Esophagus (tissue), 2 donors: ENCODE results near the gene HMCN2. TPM values are rescaled to one million over a fixed set of nuclear protein-coding genes. Genes with fewer than 3 reads are reported as not detected.

Experiments used
- H3K27ac ChIP-seq, 2 donors: one replicate each; pipeline ENCODE4 v1.5.1; 2013; ENCODE audit warnings: low read depth in 2 of 2, mild to moderate bottlenecking in 2 of 2, inconsistent platforms in 1 of 2, low read length in 1 of 2, moderate library complexity in 1 of 2
- H3K27me3 ChIP-seq, 2 donors: one replicate each; pipeline ENCODE4 v1.6.1; 2013; ENCODE audit warnings: low read length in 2 of 2, control low read depth in 1 of 2, mild to moderate bottlenecking in 1 of 2; ENCODE audit not compliant: insufficient read depth in 2 of 2, control insufficient read depth in 1 of 2
- H3K36me3 ChIP-seq, 2 donors: one replicate each; pipeline ENCODE4 v1.6.1; 2013; ENCODE audit warnings: low read length in 1 of 2; ENCODE audit not compliant: control insufficient read depth in 2 of 2, insufficient read depth in 2 of 2
- H3K4me1 ChIP-seq, 2 donors: one replicate each; pipeline ENCODE4 v1.6.1; 2013; ENCODE audit warnings: low read length in 1 of 2; ENCODE audit not compliant: control insufficient read depth in 2 of 2, insufficient read depth in 2 of 2
- H3K4me3 ChIP-seq, 2 donors: one replicate each; pipeline ENCODE4 v1.5.1; 2013; ENCODE audit warnings: low read length in 2 of 2, mild to moderate bottlenecking in 2 of 2, low read depth in 1 of 2, moderate library complexity in 1 of 2
- H3K9me3 ChIP-seq, 2 donors: one replicate each; pipeline ENCODE4 v1.6.1; 2013; ENCODE audit warnings: mild to moderate bottlenecking in 2 of 2, low read depth in 1 of 2, low read length in 1 of 2, moderate library complexity in 1 of 2; ENCODE audit not compliant: control insufficient read depth in 2 of 2, insufficient read depth in 1 of 2
- WGBS, 2 donors: extraction: QIAGEN DNeasy Blood & Tissue Kit; methylation state at CpG; one replicate each; pipeline ENCODE4 v1.1.7; 2013; 5-methylcytosine and 5-hydroxymethylcytosine counted together
- polyA plus RNA-seq, 2 donors: library from polyadenylated mRNA; stranded (reverse); fragments of 200-250 nt; gene quantifications; one replicate each; pipeline ENCODE4 v1.2.3, GENCODE V29; 2013
- donor health status: healthy with polysubstance abuse.
- donor health status: Bipolar disorder and iron deficiency.

The HMCN2 gene
- polyA plus RNA-seq, 2 donors = 4.1 to 4.8 TPM

DNA sequence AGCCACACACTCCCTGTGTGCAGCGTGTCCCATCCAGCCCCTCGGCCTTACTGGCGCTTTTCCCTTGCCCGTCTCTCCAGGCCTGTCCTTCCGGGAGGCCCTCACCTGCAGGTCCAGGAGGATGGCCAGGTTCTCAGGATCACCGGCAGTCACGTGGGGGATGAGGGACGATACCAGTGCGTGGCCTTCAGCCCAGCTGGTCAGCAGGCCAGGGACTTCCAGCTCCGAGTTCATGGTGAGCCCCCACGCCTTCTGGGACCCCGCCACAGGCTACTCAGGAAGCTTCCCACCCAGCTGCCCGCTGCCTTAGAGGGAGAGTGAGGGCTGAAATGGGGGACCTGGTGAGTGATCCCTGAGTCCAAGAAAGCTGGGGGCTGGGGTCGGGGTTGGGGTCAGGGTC lies 85.8 kb downstream of the HMCN2 start:
- Histone ChIP-seq H3K9me3 (no peaks in the 10 kb centered on the region), H3K4me3 (no peak overlapping the region), H3K27me3 (no peaks in the 10 kb centered on the region), H3K4me1 (peaks cover 3 to 6% of the 10 kb centered on the region in 2 donors), H3K36me3 (no peaks in the 10 kb centered on the region), H3K27ac (peak overlapping the region in 1 of 2 donors; percentile 13)
- WGBS, 2 donors = 86 to 91% methylated on average over 14 of the region's 14 CpGs

GRCh38 chr9:130352081-130352480 lies 86.5 kb downstream of the HMCN2 start:
- Histone ChIP-seq H3K27me3 (no peaks in the 10 kb centered on the region), H3K4me3 (no peak overlapping the region), H3K4me1 (peaks cover 3 to 6% of the 10 kb centered on the region in 2 donors), H3K36me3 (no peaks in the 10 kb centered on the region), H3K27ac (peak overlapping the region; percentile 78 to 81), H3K9me3 (no peaks in the 10 kb centered on the region)
- WGBS, 2 donors = 47 to 49% methylated on average over 10 of the region's 10 CpGs

DNA sequence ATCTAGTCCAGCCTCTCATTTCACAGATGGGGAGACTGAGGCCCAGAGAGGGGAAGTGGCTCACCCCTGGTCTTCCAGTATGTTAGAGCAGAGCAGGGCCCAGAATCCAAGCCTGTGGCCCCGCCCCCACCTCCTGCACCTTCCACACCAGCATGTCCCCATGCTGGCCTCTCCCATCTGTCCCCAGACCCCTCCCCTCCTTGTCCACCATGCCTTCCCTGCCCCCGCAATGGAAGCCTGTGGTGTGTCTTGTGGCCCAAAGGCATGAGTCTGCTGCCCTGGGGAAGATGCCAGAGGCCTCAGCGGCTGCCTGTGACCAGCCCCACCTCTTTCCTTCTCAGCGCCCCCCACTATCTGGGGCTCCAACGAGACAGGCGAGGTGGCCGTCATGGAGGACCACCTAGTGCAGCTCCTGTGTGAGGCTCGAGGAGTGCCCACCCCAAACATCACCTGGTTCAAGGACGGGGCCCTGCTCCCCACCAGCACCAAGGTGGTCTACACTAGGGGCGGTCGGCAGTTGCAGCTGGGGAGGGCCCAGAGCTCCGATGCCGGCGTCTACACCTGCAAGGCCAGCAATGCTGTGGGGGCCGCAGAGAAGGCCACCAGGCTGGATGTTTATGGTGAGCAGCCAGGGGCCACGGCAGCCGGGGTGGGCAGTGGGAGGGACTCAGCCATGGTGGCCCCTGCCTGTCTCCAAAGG lies 87.2 kb downstream of the HMCN2 start:
- Histone ChIP-seq H3K36me3 (no peaks in the 10 kb centered on the region), H3K9me3 (no peaks in the 10 kb centered on the region), H3K27me3 (no peaks in the 10 kb centered on the region), H3K4me1 (peaks cover 3 to 6% of the 10 kb centered on the region in 2 donors), H3K4me3 (no peak overlapping the region), H3K27ac (peak overlapping the region; percentile 78 to 81)
- WGBS, 2 donors = 87 to 88% methylated on average over 17 of the region's 17 CpGs

DNA sequence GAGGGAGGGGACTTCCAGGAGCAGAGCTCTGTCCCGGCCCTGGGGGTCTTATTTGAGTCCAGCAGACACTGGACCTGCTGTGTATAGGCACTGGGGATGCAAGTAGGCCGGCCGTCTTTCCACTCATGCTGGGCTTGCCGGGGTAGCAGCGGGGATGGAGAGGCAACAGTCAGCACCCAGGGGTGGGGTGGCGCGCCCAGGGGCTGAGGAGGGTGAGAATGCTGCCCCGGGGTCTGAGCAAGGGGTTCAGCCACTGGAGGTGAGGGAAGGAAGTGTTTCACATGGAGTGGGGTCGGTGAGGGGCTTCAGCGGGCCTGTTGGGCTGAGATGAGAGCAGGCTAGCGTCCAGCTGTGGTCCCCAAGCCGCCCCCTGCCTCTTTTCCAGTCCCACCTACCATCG lies 88.8 kb downstream of the HMCN2 start:
- Histone ChIP-seq H3K27me3 (no peaks in the 10 kb centered on the region), H3K4me3 (no peak overlapping the region), H3K36me3 (no peaks in the 10 kb centered on the region), H3K27ac (no peak overlapping the region), H3K4me1 (peaks cover 3 to 6% of the 10 kb centered on the region in 2 donors), H3K9me3 (no peaks in the 10 kb centered on the region)
- 83 to 84% methylated on average over 13 of the region's 13 CpGs for WGBS, 2 donors

DNA sequence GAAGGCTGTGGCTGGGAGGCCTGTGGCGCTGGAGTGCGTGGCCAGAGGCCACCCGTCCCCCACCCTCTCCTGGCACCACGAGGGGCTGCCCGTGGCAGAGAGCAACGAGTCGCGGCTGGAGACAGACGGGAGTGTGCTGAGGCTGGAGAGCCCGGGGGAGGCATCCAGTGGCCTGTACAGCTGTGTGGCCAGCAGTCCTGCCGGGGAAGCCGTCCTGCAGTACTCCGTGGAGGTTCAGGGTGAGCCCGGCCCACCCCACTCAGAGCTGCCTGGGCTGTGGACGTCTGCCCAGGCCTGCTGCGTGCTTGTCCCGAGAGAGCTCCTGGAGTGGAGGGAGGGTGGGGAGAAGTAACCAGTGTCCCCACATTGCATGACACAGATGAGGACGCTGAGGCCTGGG lies 89.2 kb downstream of the HMCN2 start:
- no peak overlapping the region for H3K27ac ChIP-seq
- 74 to 80% methylated on average over 18 of the region's 18 CpGs for WGBS, 2 donors
- H3K4me1 ChIP-seq = peaks cover 3 to 6% of the 10 kb centered on the region in 2 donors
- no peaks in the 10 kb centered on the region for H3K27me3 ChIP-seq
- no peak overlapping the region for H3K4me3 ChIP-seq
- no peaks in the 10 kb centered on the region for H3K9me3 ChIP-seq
- H3K36me3 ChIP-seq = no peaks in the 10 kb centered on the region

DNA sequence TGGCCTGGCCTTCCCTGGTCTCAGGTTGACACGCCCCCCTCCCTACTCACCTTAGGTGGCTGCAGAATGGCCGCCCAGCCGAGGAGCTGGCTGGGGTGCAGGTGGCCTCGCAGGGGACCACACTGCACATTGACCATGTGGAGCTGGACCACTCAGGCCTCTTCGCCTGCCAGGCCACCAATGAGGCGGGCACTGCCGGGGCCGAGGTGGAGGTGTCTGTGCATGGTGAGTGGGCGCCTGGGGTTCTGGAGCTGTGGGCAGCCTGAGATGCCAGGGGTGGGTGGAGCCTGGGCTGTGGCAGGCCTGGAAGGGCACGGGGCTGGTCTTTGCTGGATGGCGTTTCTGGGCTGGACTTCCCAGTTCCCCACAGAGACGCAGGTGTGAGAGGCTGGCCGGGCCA lies 90.5 kb downstream of the HMCN2 start:
- H3K36me3 ChIP-seq = no peaks in the 10 kb centered on the region
- H3K9me3 ChIP-seq = no peaks in the 10 kb centered on the region
- H3K27me3 ChIP-seq = no peaks in the 10 kb centered on the region
- H3K4me3 ChIP-seq = no peak overlapping the region
- H3K27ac ChIP-seq = no peak overlapping the region
- H3K4me1 ChIP-seq = peaks cover 3 to 6% of the 10 kb centered on the region in 2 donors
- WGBS, 2 donors = 89 to 90% methylated on average over 10 to 13 of the region's 13 CpGs

- peaks cover 3 to 6% of the 10 kb centered on the region in 2 donors for H3K4me1 ChIP-seq
- no peaks in the 10 kb centered on the region for H3K27me3 ChIP-seq
- no peaks in the 10 kb centered on the region for H3K9me3 ChIP-seq
- H3K36me3 ChIP-seq = no peaks in the 10 kb centered on the region
- 73 to 93% methylated on average over 1 of the region's 1 CpG for WGBS, 2 donors
- no peak overlapping the region for H3K4me3 ChIP-seq
- no peak overlapping the region for H3K27ac ChIP-seq
These were observed 91.5 kb downstream of the HMCN2 start for GRCh38 chr9:130356877-130357584.

- no peaks in the 10 kb centered on the region for H3K4me1 ChIP-seq
- no peak overlapping the region for H3K27ac ChIP-seq
- no peaks in the 10 kb centered on the region for H3K27me3 ChIP-seq
- H3K9me3 ChIP-seq = no peaks in the 10 kb centered on the region
- no peaks in the 10 kb centered on the region for H3K36me3 ChIP-seq
- 70 to 79% methylated on average over 7 of the region's 7 CpGs for WGBS, 2 donors
- H3K4me3 ChIP-seq = no peak overlapping the region
These were observed 93.4 kb downstream of the HMCN2 start for GRCh38 chr9:130358928-130359327.

DNA sequence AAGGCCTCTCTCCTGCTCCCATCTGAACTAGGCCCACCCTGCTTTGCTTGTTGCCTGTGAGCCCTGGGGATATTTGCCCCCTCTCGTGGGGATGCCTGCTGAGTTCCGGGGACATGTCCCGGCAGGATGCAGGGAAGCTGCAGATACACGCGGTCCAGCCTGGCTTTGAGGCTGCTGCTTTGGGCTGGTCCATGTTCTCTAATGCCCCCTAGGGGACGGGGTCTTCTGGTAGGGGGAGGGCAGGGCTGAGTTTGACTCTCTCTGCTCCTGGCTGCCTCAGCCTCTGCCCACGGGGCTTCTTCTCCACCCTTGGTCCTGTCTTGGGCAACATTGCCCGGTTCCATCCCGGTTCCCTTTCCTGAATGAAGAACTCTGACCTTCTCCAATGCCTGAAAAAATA lies 94.3 kb downstream of the HMCN2 start:
- 58 to 60% methylated on average over 9 of the region's 9 CpGs for WGBS, 2 donors
- Histone ChIP-seq H3K27ac (no peak overlapping the region), H3K9me3 (no peaks in the 10 kb centered on the region), H3K4me3 (no peak overlapping the region), H3K4me1 (no peaks in the 10 kb centered on the region), H3K36me3 (no peaks in the 10 kb centered on the region), H3K27me3 (no peaks in the 10 kb centered on the region)

DNA sequence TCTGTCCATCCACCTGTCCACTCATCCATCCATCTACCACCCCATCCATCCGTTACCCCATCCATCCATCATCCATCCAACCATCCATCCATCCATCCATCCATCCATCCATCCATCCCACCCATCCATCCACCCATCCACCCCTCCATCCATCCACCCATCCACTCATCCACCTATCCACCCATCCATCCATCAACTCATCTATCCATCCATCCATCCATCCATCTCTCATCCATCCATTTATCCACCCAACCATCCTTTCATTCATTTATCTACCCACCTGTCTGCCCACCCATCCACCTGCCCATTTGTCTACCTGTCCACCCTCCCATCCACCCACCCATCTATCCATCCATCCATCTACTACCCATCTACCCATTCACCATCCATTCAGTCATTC lies 95.1 kb downstream of the HMCN2 start:
- H3K9me3 ChIP-seq = no peaks in the 10 kb centered on the region
- H3K4me1 ChIP-seq = no peaks in the 10 kb centered on the region
- 90 to 100% methylated on average over 1 of the region's 1 CpG for WGBS, 2 donors
- no peaks in the 10 kb centered on the region for H3K36me3 ChIP-seq
- no peak overlapping the region for H3K27ac ChIP-seq
- no peak overlapping the region for H3K4me3 ChIP-seq
- no peaks in the 10 kb centered on the region for H3K27me3 ChIP-seq
